AG09309 (cell line): ENCODE data around the gene RAPGEF6.

Experiments used
- DNase-seq: peaks from one replicate; pipeline ENCODE4 v3.0.0-alpha.2; 2010; ENCODE audit warnings: low read depth
- H3K4me3 ChIP-seq: 2 replicates; pipeline ENCODE4 v1.5.1; 2011; ENCODE audit warnings: mild to moderate bottlenecking, low read depth, low read length, moderate library complexity; ENCODE audit not compliant: control insufficient read depth
- CTCF ChIP-seq: IDR thresholded peaks from 2 replicates; pipeline ENCODE4 v1.5.1; 2011; ENCODE audit warnings: mild to moderate bottlenecking, low read depth, low read length, inconsistent platforms; ENCODE audit not compliant: insufficient read depth, control insufficient read depth; ENCODE audit errors: missing control alignments

Gene RAPGEF6

GRCh38 chr5:131426011-131426410 lies 209.0 kb downstream of the RAPGEF6 start:
- no peak for DNase-seq
- no peak overlapping the region for H3K4me3 ChIP-seq
- no peak for TF ChIP-seq CTCF

GRCh38 chr5:131423056-131423455 lies 212.0 kb downstream of the RAPGEF6 start:
- DNase-seq = no peak

GRCh38 chr5:131419877-131420276 lies 215.2 kb downstream of the RAPGEF6 start:
- H3K4me3 ChIP-seq = no peak overlapping the region
- no peak for DNase-seq
- TF ChIP-seq CTCF = no peak

More at GRCh38 chr5:131423056-131423455, 212.0 kb downstream of the RAPGEF6 start:
- TF ChIP-seq CTCF = peak; percentile 58
- H3K4me3 ChIP-seq = no peak overlapping the region

GRCh38 chr5:131418846-131419245 lies 216.2 kb downstream of the RAPGEF6 start:
- H3K4me3 ChIP-seq = no peak overlapping the region
- no peak for TF ChIP-seq CTCF
- no peak for DNase-seq

GRCh38 chr5:131417240-131417869 lies 217.7 kb downstream of the RAPGEF6 start:
- peak; percentile 40 for DNase-seq
- TF ChIP-seq CTCF = peak; percentile 82
- no peak overlapping the region for H3K4me3 ChIP-seq

GRCh38 chr5:131416729-131417128 lies 218.3 kb downstream of the RAPGEF6 start:
- DNase-seq = no peak
- no peak overlapping the region for H3K4me3 ChIP-seq
- no peak for TF ChIP-seq CTCF
